ENCODE measurements around the gene NRIP3. TPM values are rescaled to one million over a fixed set of nuclear protein-coding genes. Genes with fewer than 3 reads are reported as not detected.

The NRIP3 gene
- total and polyA plus RNA-seq, 2 of the 13 experiments (the other 11 are each of a cell fraction or from before 2014, with no cell fraction given), result 0.04 to 0.07 TPM

DNA sequence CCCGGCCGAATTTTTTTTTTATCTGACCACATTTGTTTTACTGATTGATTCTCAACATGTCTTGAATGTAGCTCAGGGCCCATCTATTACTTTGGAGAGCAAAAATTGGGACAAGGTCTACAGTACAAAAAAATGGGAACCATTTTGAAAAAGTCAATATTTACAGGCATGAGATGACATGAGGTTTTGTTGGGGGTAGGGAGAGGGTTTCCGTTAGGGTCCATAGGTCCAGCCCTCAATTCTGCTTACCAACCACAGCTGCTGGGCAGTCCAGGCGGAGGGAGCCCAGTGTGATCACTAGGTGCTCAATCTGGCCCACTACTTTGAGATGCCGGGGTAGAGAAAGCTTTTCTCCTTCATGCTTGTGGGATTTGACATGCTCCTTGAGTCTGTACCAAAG, 18.3 kb downstream of the NRIP3 start (continued):
- TF ChIP-seq, protein P1, sequence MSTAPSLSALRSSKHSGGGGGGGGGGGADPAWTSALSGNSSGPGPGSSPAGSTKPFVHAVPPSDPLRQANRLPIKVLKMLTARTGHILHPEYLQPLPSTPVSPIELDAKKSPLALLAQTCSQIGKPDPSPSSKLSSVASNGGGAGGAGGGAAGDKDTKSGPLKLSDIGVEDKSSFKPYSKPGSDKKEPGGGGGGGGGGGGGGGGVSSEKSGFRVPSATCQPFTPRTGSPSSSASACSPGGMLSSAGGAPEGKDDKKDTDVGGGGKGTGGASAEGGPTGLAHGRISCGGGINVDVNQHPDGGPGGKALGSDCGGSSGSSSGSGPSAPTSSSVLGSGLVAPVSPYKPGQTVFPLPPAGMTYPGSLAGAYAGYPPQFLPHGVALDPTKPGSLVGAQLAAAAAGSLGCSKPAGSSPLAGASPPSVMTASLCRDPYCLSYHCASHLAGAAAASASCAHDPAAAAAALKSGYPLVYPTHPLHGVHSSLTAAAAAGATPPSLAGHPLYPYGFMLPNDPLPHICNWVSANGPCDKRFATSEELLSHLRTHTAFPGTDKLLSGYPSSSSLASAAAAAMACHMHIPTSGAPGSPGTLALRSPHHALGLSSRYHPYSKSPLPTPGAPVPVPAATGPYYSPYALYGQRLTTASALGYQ (CRISPR knock-in tag; IDR thresholded peaks at IDR 0.05), result no peak
- peak; percentile 26; the same call in 1 of the 2 replicates for TF ChIP-seq ETV5 (CRISPR knock-in tag; IDR thresholded peaks at IDR 0.05; ENCODE audit: borderline replicate concordance)
- TF ChIP-seq KDM5B (CRISPR knock-in tag; IDR thresholded peaks at IDR 0.05; ENCODE audit: borderline replicate concordance), result no peak
- TF ChIP-seq MEF2D (CRISPR knock-in tag; IDR thresholded peaks at IDR 0.05), result no peak
- no peak for TF ChIP-seq NFIC (IDR thresholded peaks at IDR 0.05; ENCODE audit: low read length)
- TF ChIP-seq GATAD1 (CRISPR knock-in tag; IDR thresholded peaks at IDR 0.05), result no peak
- TF ChIP-seq, protein P2, sequence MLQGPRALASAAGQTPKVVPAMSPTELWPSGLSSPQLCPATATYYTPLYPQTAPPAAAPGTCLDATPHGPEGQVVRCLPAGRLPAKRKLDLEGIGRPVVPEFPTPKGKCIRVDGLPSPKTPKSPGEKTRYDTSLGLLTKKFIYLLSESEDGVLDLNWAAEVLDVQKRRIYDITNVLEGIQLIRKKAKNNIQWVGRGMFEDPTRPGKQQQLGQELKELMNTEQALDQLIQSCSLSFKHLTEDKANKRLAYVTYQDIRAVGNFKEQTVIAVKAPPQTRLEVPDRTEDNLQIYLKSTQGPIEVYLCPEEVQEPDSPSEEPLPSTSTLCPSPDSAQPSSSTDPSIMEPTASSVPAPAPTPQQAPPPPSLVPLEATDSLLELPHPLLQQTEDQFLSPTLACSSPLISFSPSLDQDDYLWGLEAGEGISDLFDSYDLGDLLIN (CRISPR knock-in tag; IDR thresholded peaks at IDR 0.05; ENCODE audit: borderline replicate concordance), result no peak
- no peak for TF ChIP-seq ZNF292 (CRISPR knock-in tag; IDR thresholded peaks at IDR 0.05; ENCODE audit: borderline replicate concordance, low read depth)
- TF ChIP-seq, protein P3, sequence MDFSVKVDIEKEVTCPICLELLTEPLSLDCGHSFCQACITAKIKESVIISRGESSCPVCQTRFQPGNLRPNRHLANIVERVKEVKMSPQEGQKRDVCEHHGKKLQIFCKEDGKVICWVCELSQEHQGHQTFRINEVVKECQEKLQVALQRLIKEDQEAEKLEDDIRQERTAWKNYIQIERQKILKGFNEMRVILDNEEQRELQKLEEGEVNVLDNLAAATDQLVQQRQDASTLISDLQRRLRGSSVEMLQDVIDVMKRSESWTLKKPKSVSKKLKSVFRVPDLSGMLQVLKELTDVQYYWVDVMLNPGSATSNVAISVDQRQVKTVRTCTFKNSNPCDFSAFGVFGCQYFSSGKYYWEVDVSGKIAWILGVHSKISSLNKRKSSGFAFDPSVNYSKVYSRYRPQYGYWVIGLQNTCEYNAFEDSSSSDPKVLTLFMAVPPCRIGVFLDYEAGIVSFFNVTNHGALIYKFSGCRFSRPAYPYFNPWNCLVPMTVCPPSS (IDR thresholded peaks at IDR 0.05), result no peak
- no peak for TF ChIP-seq SNRNP70 (IDR thresholded peaks at IDR 0.05; ENCODE audit: low read depth, low read length)
- no peak for TF ChIP-seq ZNF605 (CRISPR knock-in tag; IDR thresholded peaks at IDR 0.05)
- TF ChIP-seq RBM39 (IDR thresholded peaks at IDR 0.05; ENCODE audit: low read depth, low read length, poor library complexity, severe bottlenecking), result no peak
- TF ChIP-seq GATAD2A (CRISPR knock-in tag; IDR thresholded peaks at IDR 0.05), result peak; percentile 22; the same call in 1 of the 2 replicates
- TF ChIP-seq NCOA2 (CRISPR knock-in tag; IDR thresholded peaks at IDR 0.05), result no peak
- no peak for TF ChIP-seq NFKBIZ (CRISPR knock-in tag; IDR thresholded peaks at IDR 0.05)
- TF ChIP-seq ZNF24 (IDR thresholded peaks at IDR 0.05), result no peak
- TF ChIP-seq, protein P4, sequence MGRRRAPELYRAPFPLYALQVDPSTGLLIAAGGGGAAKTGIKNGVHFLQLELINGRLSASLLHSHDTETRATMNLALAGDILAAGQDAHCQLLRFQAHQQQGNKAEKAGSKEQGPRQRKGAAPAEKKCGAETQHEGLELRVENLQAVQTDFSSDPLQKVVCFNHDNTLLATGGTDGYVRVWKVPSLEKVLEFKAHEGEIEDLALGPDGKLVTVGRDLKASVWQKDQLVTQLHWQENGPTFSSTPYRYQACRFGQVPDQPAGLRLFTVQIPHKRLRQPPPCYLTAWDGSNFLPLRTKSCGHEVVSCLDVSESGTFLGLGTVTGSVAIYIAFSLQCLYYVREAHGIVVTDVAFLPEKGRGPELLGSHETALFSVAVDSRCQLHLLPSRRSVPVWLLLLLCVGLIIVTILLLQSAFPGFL (CRISPR knock-in tag; IDR thresholded peaks at IDR 0.05), result no peak
- TF ChIP-seq, protein P5, sequence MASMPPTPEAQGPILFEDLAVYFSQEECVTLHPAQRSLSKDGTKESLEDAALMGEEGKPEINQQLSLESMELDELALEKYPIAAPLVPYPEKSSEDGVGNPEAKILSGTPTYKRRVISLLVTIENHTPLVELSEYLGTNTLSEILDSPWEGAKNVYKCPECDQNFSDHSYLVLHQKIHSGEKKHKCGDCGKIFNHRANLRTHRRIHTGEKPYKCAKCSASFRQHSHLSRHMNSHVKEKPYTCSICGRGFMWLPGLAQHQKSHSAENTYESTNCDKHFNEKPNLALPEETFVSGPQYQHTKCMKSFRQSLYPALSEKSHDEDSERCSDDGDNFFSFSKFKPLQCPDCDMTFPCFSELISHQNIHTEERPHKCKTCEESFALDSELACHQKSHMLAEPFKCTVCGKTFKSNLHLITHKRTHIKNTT (CRISPR knock-in tag; IDR thresholded peaks at IDR 0.05), result no peak
- TF ChIP-seq SIN3A (IDR thresholded peaks at IDR 0.05; ENCODE audit: borderline replicate concordance, low read depth, low read length), result no peak
- no peak for TF ChIP-seq STAT5B (CRISPR knock-in tag; IDR thresholded peaks at IDR 0.05)
- TF ChIP-seq SALL1 (CRISPR knock-in tag; IDR thresholded peaks at IDR 0.05), result peak; percentile 80
- peak; percentile 43 for TF ChIP-seq SAP130 (CRISPR knock-in tag; IDR thresholded peaks at IDR 0.05; ENCODE audit: low read depth)
